OCI-LY7 (cell line): Measurements from ENCODE around the gene NRP1. TPM values are rescaled to one million over a fixed set of nuclear protein-coding genes. Genes with fewer than 3 reads are reported as not detected.

Experiments
- BruUV-seq: library from RNA; stranded (reverse); fragments of 400-500 nt; replicated peaks from 2 replicates; lab custom pipeline; 2021; lab: Mats Ljungman, UMichigan
- CTCF ChIA-PET: fragments of 300-600 bp; sonication (Branson Sonifier 250); formaldehyde crosslinking; loops from one replicate; lab custom pipeline; 2022; ENCODE audit warnings: antibody characterized with exemption; ENCODE audit not compliant: unreplicated experiment; lab: Charles Lee
- POLR2A ChIA-PET: fragments of 300-600 bp; sonication (Branson Sonifier 250); formaldehyde crosslinking; loops from one replicate; lab custom pipeline; 2022; ENCODE audit warnings: antibody characterized with exemption; lab: Charles Lee
- DNase-seq: peaks from one replicate; pipeline ENCODE4 v3.0.0-alpha.2; 2015; ENCODE audit warnings: low spot score
- H2AFZ ChIP-seq: fragments of 200-600 bp; sonication (generic), shearing (Covaris generic); 2 replicates; pipeline ENCODE4 v1.6.1; 2014; ENCODE audit warnings: mild to moderate bottlenecking, antibody characterized with exemption, low read length, moderate library complexity
- H3K27ac ChIP-seq: fragments of 200-600 bp; sonication (generic); 2 replicates; pipeline ENCODE4 v1.5.1; 2014; ENCODE audit warnings: mixed run types, low read depth, mild to moderate bottlenecking, moderate library complexity, low read length, inconsistent platforms; ENCODE audit not compliant: poor library complexity, severe bottlenecking
- H3K36me3 ChIP-seq: fragments of 200-600 bp; sonication (generic); 2 replicates; pipeline ENCODE4 v1.6.1; 2014; ENCODE audit warnings: mild to moderate bottlenecking, antibody characterized with exemption, low read length, moderate library complexity, mixed read lengths; ENCODE audit not compliant: insufficient read depth
- H3K4me1 ChIP-seq: fragments of 200-600 bp; sonication (generic); 2 replicates; pipeline ENCODE4 v1.5.1; 2014; ENCODE audit warnings: mild to moderate bottlenecking, low read length; ENCODE audit not compliant: insufficient read depth, poor library complexity, severe bottlenecking
- H3K4me2 ChIP-seq: fragments of 200-600 bp; sonication (generic); 2 replicates; pipeline ENCODE4 v1.6.1; 2014; ENCODE audit warnings: mild to moderate bottlenecking, low read length
- H3K4me3 ChIP-seq: fragments of 200-600 bp; sonication (generic); 2 replicates; pipeline ENCODE4 v1.5.1; 2014; ENCODE audit warnings: mild to moderate bottlenecking, low read depth, low read length; ENCODE audit not compliant: poor library complexity, severe bottlenecking
- H3K79me2 ChIP-seq: fragments of 200-600 bp; sonication (generic); 2 replicates; pipeline ENCODE4 v1.6.1; 2016; ENCODE audit warnings: low read depth, mild to moderate bottlenecking, low read length, moderate library complexity, mixed read lengths; ENCODE audit not compliant: insufficient read depth
- H3K9me2 ChIP-seq: fragments of 200-600 bp; sonication (generic); 2 replicates; pipeline ENCODE4 v1.6.1; 2016; ENCODE audit warnings: mild to moderate bottlenecking, low read length, mixed read lengths; ENCODE audit not compliant: insufficient read depth
- H3K9me3 ChIP-seq: fragments of 200-600 bp; sonication (generic); 2 replicates; pipeline ENCODE4 v1.6.1; 2014; ENCODE audit warnings: mild to moderate bottlenecking, mixed run types, low read length, mixed read lengths
- H4K20me1 ChIP-seq: fragments of 200-600 bp; sonication (generic); 2 replicates; pipeline ENCODE4 v1.6.1; 2014; ENCODE audit warnings: mild to moderate bottlenecking, antibody characterized with exemption, low read length, moderate library complexity, mixed read lengths; ENCODE audit not compliant: insufficient read depth
- EZH2phosphoT487 ChIP-seq: fragments of 200-600 bp; sonication (generic); IDR thresholded peaks from 2 replicates; pipeline ENCODE4 v1.6.1; 2018; ENCODE audit warnings: low read depth, borderline replicate concordance, mild to moderate bottlenecking, mixed run types, antibody characterized with exemption, low read length, moderate library complexity, mixed read lengths
- intact Hi-C: fragments of 100-400 bp; cut with micrococcal nuclease; formaldehyde crosslinking; loops from one replicate; pipeline ENCODE4 v1.10.0; 2022; ENCODE audit not compliant: unreplicated experiment
- total RNA-seq, 2 experiments: library from RNA; depleted of rRNA in 1 of 2; stranded (reverse); fragments of >200 nt in 1 of 2; shearing (Covaris generic) in 1 of 2; gene quantifications; 2 replicates each; pipeline ENCODE4 v1.2.3, GENCODE V29; 2014 to 2022
- TF ChIP-seq, protein P1 (sequence below): fragments of 200-600 bp; sonication (generic); conservative IDR thresholded peaks from 2 replicates; pipeline ENCODE4 v1.5.1; 2014; ENCODE audit warnings: mild to moderate bottlenecking, antibody characterized with exemption, low read length, moderate library complexity, mixed read lengths

The NRP1 gene
- total RNA-seq, 2 experiments from 2014 or later: not detected

DNA sequence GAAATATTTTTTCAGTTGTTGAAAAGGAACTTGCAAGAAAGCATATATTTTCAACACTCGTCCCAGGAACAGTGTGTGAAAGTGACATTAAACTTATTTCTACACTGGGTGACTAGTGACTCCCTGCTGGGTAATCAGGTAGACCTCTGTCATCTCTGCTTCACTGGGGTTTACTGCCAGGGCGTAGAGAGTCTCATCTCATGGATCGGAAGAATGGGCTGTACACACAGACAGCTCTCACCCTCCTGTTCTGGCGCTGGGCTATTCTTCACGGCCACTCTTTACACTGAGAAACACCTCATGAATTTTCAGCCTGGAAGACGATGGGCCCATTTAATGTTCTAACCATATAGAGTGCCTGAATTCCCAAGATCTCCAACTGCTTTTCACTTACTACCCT lies 36.4 kb downstream of the NRP1 start:
- H3K36me3 ChIP-seq: no peaks in the 10 kb centered on the region
- H3K9me2 ChIP-seq: no peaks in the 10 kb centered on the region
- TF ChIP-seq, protein P1, sequence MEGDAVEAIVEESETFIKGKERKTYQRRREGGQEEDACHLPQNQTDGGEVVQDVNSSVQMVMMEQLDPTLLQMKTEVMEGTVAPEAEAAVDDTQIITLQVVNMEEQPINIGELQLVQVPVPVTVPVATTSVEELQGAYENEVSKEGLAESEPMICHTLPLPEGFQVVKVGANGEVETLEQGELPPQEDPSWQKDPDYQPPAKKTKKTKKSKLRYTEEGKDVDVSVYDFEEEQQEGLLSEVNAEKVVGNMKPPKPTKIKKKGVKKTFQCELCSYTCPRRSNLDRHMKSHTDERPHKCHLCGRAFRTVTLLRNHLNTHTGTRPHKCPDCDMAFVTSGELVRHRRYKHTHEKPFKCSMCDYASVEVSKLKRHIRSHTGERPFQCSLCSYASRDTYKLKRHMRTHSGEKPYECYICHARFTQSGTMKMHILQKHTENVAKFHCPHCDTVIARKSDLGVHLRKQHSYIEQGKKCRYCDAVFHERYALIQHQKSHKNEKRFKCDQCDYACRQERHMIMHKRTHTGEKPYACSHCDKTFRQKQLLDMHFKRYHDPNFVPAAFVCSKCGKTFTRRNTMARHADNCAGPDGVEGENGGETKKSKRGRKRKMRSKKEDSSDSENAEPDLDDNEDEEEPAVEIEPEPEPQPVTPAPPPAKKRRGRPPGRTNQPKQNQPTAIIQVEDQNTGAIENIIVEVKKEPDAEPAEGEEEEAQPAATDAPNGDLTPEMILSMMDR: no peak
- TF ChIP-seq EZH2phosphoT487: no peak
- intact Hi-C loops: no loop called here
- H3K4me2 ChIP-seq: no peak overlapping the region
- H3K27ac ChIP-seq: no peak overlapping the region
- no peaks in the 10 kb centered on the region for H3K79me2 ChIP-seq
- H2AFZ ChIP-seq: no peak overlapping the region
- no peaks in the 10 kb centered on the region for H4K20me1 ChIP-seq
- no peaks in the 10 kb centered on the region for H3K4me1 ChIP-seq
- BruUV-seq: no TSS peak
- ChIA-PET CTCF (no interaction called here), POLR2A (interaction anchor here (0.6 kb wide), 1 partner anchor 1345 kb away, joined by 4 read pairs; no protein-coding TSS in a partner anchor)
- no peak for DNase-seq
- no peaks in the 10 kb centered on the region for H3K9me3 ChIP-seq
- no peak overlapping the region for H3K4me3 ChIP-seq

DNA sequence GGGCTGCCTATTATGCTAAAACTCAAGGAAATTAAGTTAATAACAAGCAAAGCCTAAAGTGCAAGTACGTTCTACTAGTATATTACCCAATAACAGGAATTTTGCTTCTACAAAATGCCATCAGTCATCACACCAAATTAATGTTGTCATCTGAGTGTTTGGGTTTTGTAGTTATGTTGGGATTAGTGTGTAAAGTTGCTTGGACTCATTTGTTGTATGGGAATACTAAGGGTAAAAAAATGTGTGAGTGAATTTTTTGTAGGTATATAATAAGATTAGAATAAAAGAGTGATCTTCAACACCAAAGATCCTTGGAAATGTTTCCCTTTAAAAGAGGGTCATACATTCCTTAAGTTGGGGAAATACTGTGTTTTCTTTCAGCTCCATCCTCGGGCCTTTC lies 38.6 kb downstream of the NRP1 start:
- intact Hi-C loops: no loop called here
- H3K79me2 ChIP-seq: no peaks in the 10 kb centered on the region
- no peaks in the 10 kb centered on the region for H3K9me2 ChIP-seq
- no peak for DNase-seq
- H3K36me3 ChIP-seq: no peaks in the 10 kb centered on the region
- H3K4me3 ChIP-seq: no peak overlapping the region
- POLR2A ChIA-PET: no interaction called here
- H3K4me1 ChIP-seq: no peaks in the 10 kb centered on the region
- no peak overlapping the region for H3K4me2 ChIP-seq
- H2AFZ ChIP-seq: no peak overlapping the region
- no peak for TF ChIP-seq EZH2phosphoT487
- TF ChIP-seq, protein P1: no peak
- no TSS peak for BruUV-seq
- H4K20me1 ChIP-seq: no peaks in the 10 kb centered on the region
- H3K9me3 ChIP-seq: no peaks in the 10 kb centered on the region
- CTCF ChIA-PET: interaction anchor here (0.6 kb wide), 1 partner anchor 99 kb away, joined by 3 read pairs; no protein-coding TSS in a partner anchor
- no peak overlapping the region for H3K27ac ChIP-seq

DNA sequence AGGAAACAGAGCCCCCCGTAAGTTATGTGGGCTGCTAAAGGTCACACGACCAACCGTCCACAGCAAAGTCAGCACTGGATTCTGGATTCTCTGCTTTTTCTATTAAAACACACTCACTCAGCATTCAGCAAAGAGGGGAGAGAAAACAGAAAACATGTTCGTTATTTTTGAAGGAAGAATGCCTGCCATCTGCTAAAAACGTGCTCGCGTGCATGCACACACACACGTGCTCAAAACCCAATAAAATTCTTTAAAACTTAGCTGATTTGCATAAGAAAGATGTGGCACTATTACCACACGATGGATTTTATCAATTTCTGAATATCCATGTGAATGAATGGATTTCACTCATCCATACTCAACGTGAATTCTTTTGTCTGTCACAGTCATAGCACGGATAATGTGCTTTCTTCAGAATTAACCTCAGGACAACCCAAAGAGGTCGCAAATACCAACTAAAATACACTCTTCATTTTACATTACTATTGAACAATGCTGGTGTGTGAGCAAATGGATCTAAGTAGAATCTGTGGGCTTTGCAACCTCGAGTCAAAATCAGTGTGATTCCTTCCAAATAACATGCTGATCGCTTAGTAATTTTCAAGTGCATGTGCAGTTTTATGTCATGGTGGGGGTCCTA lies 40.8 kb downstream of the NRP1 start:
- intact Hi-C loops: no loop called here
- Histone ChIP-seq H2AFZ (no peak overlapping the region), H3K9me3 (no peaks in the 10 kb centered on the region), H3K79me2 (no peaks in the 10 kb centered on the region), H3K4me1 (no peaks in the 10 kb centered on the region), H3K9me2 (no peaks in the 10 kb centered on the region), H4K20me1 (no peaks in the 10 kb centered on the region), H3K4me2 (no peak overlapping the region), H3K27ac (no peak overlapping the region), H3K36me3 (no peaks in the 10 kb centered on the region), H3K4me3 (no peak overlapping the region)
- no TSS peak for BruUV-seq
- TF ChIP-seq, protein P1: no peak
- TF ChIP-seq EZH2phosphoT487: no peak
- no peak for DNase-seq
- CTCF ChIA-PET: no interaction called here
- POLR2A ChIA-PET: no interaction called here
